Esophagus squamous epithelium (tissue), 5 donors: ENCODE results near the gene NPRL2. TPM values are rescaled to one million over a fixed set of nuclear protein-coding genes. Genes with fewer than 3 reads are reported as not detected.

Source experiments
- DNase-seq: peaks from one replicate; lab custom pipeline; 2025; lab: John Stamatoyannopoulos, UW
- H3K27ac ChIP-seq, 4 donors: fragments of 200-600 bp; sonication (generic); one replicate each; pipeline ENCODE4 v1.5.1; 2016 to 2019; ENCODE audit warnings: mild to moderate bottlenecking in 1 of 4
- H3K27me3 ChIP-seq, 4 donors: fragments of 200-600 bp; sonication (generic); 1 replicate in 3 of 4; 2 replicates in 1 of 4; pipeline versions ENCODE4 v1.5.1 to v1.6.0; 2017 to 2021; ENCODE audit warnings: antibody characterized with exemption in 1 of 4
- H3K36me3 ChIP-seq, 3 donors: fragments of 200-600 bp; sonication (generic); one replicate each; pipeline ENCODE4 v1.5.1; 2016 to 2019
- H3K4me1 ChIP-seq, 3 donors: fragments of 200-600 bp; sonication (generic); one replicate each; pipeline ENCODE4 v1.5.1; 2017 to 2019
- H3K4me3 ChIP-seq, 4 donors: fragments of 200-600 bp; sonication (generic); 1 replicate in 3 of 4; 2 replicates in 1 of 4; pipeline ENCODE4 v1.5.1; 2016 to 2019; ENCODE audit warnings: mild to moderate bottlenecking in 2 of 4, moderate library complexity in 1 of 4
- H3K9me3 ChIP-seq, 3 donors: fragments of 200-600 bp; sonication (generic); one replicate each; pipeline ENCODE4 v1.5.1; 2016 to 2019
- POLR2A ChIP-seq, 4 donors: fragments of 450-650 bp; IDR thresholded peaks; one replicate each; pipeline ENCODE4 v1.6.1; 2017; ENCODE audit warnings: antibody characterized with exemption in 4 of 4, mild to moderate bottlenecking in 4 of 4, moderate library complexity in 3 of 4
- WGBS, 2 donors: methylation state at CpG; one replicate each; pipeline ENCODE4 v1.1.5; 2018; 5-methylcytosine and 5-hydroxymethylcytosine counted together
- intact Hi-C: fragments of 100-400 bp; cut with DNase I; formaldehyde crosslinking; loops from one replicate; pipeline ENCODE4 v1.15.0; 2022
- total RNA-seq, 4 donors: library from RNA; depleted of rRNA; stranded (reverse); fragments of >200 nt; gene quantifications; one replicate each; pipeline ENCODE4 v1.1.0, GENCODE V29; 2016
- TF ChIP-seq, protein P1 (sequence below), 6 experiments: fragments of 450-650 bp in 4 of 6; fragments of 200-600 bp in 2 of 6; sonication (generic) in 2 of 6; IDR thresholded peaks; one replicate each; pipeline ENCODE4 v1.5.1; 2016 to 2019; ENCODE audit warnings: antibody characterized with exemption in 6 of 6, mild to moderate bottlenecking in 4 of 6, moderate library complexity in 4 of 6
- donor health status: DM: yes; HTN: yes; CAD: no.

The NPRL2 gene
- total RNA-seq, 4 donors from 2014 or later = 10.4 to 21.2 (median 16.1) TPM

DNA sequence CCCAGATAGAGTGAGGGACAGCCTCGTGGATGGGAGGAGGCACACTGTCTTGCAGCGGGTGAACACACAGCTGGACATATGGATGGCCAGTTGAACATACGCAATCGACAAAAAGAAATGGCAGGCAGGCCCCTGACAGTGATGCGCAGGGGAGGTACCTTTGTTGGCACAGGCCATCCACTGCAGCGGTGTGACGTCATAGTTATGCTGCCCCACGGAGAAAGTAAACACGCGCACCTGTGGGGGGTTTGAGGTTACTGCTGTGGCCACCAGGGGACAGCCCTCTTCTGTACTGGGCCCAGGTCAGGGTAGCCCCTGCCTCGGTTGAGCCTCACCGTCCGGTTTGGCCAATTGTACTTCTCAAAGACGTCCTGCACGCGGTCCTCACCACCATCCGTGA is 28.2 kb upstream of the NPRL2 start:
- no peak overlapping the region for H3K4me3 ChIP-seq
- no peaks in the 10 kb centered on the region for H3K9me3 ChIP-seq
- no peak overlapping the region for H3K27ac ChIP-seq
- H3K27me3 ChIP-seq = no peaks in the 10 kb centered on the region
- 91 to 92% methylated on average over 13 to 17 of the region's 17 CpGs for WGBS, 2 donors
- no peak for TF ChIP-seq POLR2A (IDR thresholded peaks at IDR 0.05)
- TF ChIP-seq, protein P1, sequence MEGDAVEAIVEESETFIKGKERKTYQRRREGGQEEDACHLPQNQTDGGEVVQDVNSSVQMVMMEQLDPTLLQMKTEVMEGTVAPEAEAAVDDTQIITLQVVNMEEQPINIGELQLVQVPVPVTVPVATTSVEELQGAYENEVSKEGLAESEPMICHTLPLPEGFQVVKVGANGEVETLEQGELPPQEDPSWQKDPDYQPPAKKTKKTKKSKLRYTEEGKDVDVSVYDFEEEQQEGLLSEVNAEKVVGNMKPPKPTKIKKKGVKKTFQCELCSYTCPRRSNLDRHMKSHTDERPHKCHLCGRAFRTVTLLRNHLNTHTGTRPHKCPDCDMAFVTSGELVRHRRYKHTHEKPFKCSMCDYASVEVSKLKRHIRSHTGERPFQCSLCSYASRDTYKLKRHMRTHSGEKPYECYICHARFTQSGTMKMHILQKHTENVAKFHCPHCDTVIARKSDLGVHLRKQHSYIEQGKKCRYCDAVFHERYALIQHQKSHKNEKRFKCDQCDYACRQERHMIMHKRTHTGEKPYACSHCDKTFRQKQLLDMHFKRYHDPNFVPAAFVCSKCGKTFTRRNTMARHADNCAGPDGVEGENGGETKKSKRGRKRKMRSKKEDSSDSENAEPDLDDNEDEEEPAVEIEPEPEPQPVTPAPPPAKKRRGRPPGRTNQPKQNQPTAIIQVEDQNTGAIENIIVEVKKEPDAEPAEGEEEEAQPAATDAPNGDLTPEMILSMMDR (IDR thresholded peaks at IDR 0.05) = no peak
- intact Hi-C loops = loop anchor here (10.0 kb wide), 1 partner anchor 156 kb away; no protein-coding TSS in a partner anchor
- no peak for DNase-seq
- H3K36me3 ChIP-seq = no peaks in the 10 kb centered on the region
- H3K4me1 ChIP-seq = no peaks in the 10 kb centered on the region

DNA sequence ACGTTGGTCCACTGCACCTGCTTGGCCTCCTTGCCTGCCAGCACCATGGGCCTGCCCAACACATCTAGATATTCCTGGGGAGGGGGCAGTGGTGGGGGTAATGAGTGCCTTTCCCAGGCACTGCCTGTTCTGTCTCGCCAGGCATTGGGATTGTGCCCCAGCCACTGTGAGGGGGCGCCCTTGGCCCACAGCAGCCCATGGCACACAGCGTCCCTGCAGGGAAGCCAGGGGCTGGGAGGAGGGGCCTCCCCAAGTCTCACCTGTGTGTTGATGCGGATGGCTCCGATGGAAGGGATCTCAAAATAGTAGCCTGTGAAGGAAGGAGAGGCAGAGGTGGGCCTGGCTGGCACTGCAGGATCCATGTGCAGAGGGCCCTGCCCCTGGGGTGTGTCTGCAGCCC is 27.4 kb upstream of the NPRL2 start:
- Histone ChIP-seq H3K9me3 (no peaks in the 10 kb centered on the region), H3K4me3 (no peak overlapping the region), H3K36me3 (no peaks in the 10 kb centered on the region), H3K27ac (no peak overlapping the region), H3K27me3 (no peaks in the 10 kb centered on the region), H3K4me1 (no peaks in the 10 kb centered on the region)
- intact Hi-C loops = loop anchor here (10.0 kb wide), 1 partner anchor 157 kb away; no protein-coding TSS in a partner anchor
- no peak for DNase-seq
- 17% methylated on average over 1 of the region's 6 CpGs; no CpG with 5 or more reads in 1 of the 2 donors for WGBS, 2 donors
- no peak for TF ChIP-seq POLR2A (IDR thresholded peaks at IDR 0.05)

DNA sequence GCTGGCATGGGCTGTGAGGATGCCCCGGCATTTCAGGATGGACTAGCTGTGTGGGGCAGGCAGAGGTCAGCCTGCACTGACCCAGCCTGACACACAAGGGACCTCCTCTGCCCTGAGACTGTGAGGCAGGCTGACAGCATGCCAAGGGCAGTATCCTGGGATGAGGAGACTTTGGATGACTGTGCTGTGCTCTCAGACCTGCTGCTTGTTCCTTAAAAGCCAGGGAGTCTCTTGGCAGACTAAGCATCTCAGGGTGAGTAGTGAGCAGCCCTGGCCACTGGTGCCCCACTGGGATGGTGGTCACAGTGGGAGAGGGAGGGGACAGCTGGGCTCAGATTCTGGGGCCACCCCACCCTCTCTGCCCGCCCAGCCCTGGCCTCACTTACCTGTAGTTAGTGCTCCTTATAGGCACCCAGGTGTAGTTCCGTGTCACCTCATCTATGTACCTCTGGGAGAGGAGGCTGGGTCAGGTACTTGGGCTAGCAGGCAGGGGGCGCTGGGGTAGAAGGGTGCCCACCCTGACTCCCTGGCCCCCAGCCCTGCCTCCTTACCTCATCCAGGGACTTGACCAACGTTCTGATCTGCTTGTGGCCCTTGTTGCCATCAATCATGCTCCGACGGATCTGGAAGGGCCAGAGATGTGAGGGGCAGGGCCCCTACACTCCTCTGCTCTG is 24.8 kb upstream of the NPRL2 start:
- Histone ChIP-seq H3K36me3 (no peaks in the 10 kb centered on the region), H3K4me1 (no peaks in the 10 kb centered on the region), H3K4me3 (no peak overlapping the region), H3K9me3 (no peaks in the 10 kb centered on the region), H3K27me3 (peaks cover 0 to 7% (median 0%) of the 10 kb centered on the region in 4 donors), H3K27ac (no peak overlapping the region)
- intact Hi-C loops = loop anchor here (10.0 kb wide), 1 partner anchor 159 kb away; no protein-coding TSS in a partner anchor
- no peak for DNase-seq
- TF ChIP-seq, protein P1 (IDR thresholded peaks at IDR 0.05) = no peak
- TF ChIP-seq POLR2A (IDR thresholded peaks at IDR 0.05) = no peak
- WGBS, 2 donors = 56 to 58% methylated on average over 5 to 7 of the region's 7 CpGs

- 60 to 65% methylated on average over 12 to 14 of the region's 22 CpGs for WGBS, 2 donors
- no peaks in the 10 kb centered on the region for H3K36me3 ChIP-seq
- intact Hi-C loops = loop anchor here (10.0 kb wide), 1 partner anchor 160 kb away; no protein-coding TSS in a partner anchor
Observed at GRCh38 chr3:50374363-50375257, 24.0 kb upstream of the NPRL2 start.

More at GRCh38 chr3:50374363-50375257, 24.0 kb upstream of the NPRL2 start:
- DNase-seq = no peak
- TF ChIP-seq POLR2A (IDR thresholded peaks at IDR 0.05) = no peak
- TF ChIP-seq, protein P1 (IDR thresholded peaks at IDR 0.05) = no peak
- peaks cover 0 to 13% (median 0%) of the 10 kb centered on the region in 4 donors for H3K27me3 ChIP-seq
- H3K27ac ChIP-seq = no peak overlapping the region
- no peaks in the 10 kb centered on the region for H3K4me1 ChIP-seq
- H3K4me3 ChIP-seq = no peak overlapping the region
- H3K9me3 ChIP-seq = no peaks in the 10 kb centered on the region
